ENCODE data around the gene ZNF273.
"Not testable (repeated sequence)": the region's sequence is repeated elsewhere in the genome, so short reads cannot be mapped to it uniquely, and the experiment has no call there.

ZNF273 gene

DNA sequence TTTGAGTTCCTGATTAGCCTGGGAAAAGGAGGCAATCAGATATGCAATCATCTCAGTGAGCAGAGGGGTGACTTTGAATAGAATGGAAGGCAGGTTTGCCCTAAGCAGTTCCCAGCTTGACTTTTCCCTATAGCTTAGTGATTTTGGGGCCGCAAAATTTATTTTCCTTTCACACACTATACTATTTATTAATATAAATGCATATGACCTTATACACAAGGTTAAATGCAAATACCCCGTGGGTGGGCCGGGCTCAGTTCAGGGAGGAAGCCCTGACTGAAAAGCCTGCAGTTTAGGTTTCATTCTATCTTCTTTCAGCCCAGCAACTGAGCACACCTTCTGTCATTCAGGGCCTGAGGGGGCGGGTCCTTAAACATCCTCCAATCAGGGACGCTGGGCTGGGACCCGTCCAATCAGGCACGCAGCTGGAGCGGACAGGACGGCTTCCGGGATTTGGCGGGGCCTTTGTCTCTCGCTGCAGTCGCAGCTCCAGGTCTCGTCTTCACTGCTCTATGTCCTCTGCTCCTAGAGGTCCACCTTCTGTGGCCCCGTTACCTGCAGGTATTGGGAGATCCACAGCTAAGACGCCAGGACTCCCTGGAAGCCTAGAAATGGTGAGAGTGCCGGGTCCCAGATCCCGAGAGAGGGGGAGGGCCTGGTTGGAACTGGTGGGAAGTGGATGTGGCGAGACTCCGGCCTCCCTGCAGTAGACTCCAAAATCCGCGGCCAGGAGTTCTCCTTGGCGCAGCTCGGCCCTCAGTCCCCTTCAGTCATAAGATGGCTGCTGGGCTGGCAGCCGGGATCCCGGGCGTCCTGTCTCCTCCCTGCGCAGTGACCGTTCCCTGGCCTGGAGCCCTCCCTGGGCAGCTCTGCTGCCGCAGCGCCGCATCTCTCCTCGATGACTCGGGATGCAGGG is at the start of gene ZNF273:
Gene ZNF273 (plus strand): TSS at position 468 of the 916 bp plus-strand sequence. CDS start 45 bp downstream, at position 513.
- DNase-seq = peak; percentile 83 to 90

DNA sequence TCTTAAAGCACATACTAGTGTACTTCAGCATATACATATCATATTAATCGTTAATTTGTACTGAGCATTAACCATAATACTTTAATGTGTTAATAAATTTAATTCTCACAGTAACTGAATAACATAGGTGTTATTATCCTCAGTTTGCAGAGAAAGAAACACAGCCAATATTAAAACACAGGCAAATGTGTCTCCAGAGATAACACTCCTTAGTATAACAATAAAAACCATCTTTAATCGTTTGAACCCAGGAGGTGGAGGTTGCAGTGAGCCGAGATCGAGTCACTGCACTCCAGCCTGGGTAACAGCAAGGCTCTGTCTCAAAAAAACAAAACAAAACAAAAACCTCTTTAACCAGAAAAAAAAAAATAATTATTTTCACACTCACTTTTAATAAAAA is 49.4 kb upstream of the ZNF273 start:
- DNase-seq = no peak

DNA sequence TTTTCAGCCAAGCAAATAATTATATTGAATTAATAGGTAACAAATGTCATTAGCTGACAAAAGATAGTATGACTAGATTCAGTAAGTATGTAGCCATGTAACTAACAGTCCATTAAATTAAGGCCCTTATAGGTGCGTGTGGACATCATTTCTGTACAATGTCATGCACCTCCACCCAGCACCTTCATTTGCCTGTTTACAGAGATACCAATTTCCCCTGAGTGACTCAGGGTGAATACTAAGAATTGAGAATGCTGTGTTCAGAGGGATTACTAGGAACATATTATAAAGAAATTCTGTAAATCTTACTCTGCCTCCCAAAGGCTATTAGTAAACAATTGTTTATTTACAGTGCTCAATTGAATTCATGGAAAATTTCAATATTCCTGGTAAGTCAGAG is 48.1 kb upstream of the ZNF273 start:
- DNase-seq = no peak

DNA sequence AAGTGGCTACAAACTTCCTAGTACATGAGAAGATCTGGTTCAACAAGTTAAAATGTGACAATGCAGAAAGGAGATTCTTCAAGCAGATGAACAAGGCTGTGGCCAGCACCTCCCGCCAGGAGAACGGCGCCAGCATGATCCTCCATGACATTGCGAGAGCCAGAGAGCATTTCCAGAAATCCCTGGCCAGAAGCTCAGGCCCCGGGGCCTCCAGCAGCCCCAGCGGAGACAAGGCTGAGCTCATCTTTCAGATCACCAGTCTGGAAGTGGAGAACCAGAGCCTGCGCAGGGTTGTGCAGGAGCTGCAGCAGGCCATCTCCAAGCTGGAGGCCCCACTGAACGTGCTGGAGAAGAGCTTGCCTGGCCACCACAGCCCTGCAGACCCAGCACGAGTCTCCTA is 40.1 kb upstream of the ZNF273 start:
- DNase-seq = no peak

DNA sequence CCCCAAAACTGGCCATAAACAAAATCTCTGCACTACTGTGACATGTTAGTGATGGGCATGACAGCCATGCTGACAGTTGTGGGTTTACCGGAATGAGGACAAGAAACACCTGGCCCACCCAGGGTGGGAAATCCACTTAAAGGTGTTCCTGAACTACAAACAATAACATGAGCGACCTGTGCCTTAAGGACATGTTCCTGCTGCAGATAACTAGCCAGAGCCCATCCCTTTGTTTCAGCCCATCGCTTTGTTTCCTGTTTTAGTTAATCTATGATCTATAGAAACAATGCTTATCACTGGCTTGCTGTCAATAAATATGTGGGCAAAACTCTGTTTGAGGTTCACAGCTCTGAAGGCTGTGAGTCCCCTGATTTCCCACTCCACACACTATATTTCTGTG is 39.5 kb upstream of the ZNF273 start:
- not testable (repeated sequence) for DNase-seq

DNA sequence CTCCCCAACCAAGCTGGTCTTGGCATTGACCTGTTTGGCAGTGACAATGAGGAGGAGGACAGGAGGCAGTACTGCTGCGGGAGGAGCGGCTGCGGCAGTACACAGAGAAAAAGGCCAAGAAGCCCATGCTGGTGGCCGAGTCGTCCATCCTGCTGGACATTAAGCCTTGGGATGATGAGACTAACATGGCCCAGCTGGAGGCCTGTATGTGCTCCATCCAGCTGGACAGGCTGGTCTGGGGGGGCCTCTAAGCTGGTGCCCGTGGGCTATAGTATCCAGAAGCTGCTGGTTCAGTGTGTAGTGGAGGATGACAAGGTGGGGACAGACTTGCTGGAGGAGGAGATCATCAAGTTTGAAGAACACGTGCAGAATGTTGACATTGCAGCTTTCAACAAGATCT is 39.1 kb upstream of the ZNF273 start:
- DNase-seq = no peak

DNA sequence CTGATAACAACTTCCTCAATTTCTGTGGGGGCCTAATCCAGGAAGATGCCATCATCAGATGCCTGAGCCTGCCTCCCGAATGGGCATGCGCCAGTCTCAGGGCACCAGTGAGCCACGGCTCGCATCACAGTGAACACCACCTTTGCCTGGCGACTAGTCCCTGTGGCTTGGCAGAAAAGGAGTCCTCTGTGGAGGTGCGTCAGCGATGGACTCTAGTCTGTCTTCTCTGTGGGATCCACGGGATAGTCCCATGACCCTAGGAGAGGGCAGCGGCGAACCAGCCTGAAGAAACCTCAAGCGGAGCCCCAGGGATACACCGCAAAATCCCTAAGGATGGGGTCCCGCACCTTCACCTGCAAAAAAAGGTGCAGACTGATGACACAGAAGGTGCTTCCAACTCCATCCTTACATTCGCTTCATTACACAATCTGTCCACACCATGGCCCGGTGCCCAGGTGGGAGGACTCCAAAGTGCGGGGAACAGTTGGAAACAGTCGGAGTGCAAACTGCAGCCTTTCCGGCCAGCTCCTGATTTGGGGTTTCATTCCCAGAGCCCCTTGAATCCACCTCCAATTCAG is 35.1 kb upstream of the ZNF273 start:
- DNase-seq = no peak

DNA sequence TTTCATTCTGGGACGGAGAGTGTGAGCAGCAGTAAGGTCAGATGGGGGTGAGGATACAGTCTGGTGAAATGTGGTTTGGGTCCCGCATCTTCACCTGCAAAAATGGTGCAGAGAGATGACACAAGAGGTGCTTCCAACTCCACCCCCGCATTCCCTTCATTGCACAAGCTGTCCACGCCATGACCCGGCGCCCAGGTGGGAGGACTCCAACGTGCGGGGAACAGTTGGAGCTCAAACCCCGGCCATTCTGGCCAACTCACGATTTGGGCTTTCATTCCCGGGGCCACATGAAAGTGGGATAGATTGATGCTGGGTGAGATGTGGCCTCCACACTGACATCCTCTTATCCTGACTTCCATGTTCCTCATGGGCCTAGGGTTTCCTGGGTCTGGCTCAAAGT is 34.6 kb upstream of the ZNF273 start:
- no peak for DNase-seq

DNA sequence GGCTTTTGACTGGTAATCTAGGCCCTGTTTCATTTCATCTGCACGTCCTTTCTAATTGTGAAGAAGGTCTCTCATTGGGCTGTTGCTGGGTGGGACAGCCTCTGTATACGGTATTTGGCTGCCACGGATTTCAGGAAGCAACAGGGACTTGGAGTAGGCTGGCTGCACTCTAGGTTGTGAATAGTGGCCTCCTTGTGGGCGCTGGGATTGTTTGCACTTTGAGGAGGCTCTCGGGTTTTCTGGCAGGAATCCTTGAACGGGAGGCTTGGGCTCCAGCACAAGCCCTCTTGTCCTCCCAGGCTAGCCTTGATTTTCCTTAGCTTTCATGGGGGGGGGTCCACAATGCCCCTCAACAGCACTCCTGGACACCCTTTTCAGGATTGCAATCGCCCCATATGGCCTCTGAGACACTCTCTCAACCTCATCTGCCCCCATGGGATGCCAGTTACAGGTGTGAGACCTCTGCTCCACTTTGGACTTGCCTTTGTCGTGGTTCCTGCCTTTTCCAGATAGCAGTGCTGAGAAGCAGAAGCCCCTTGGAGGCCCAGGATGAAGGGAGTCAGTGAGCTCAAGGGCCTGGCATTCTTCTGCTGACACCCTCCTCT is 33.9 kb upstream of the ZNF273 start:
- DNase-seq = no peak

DNA sequence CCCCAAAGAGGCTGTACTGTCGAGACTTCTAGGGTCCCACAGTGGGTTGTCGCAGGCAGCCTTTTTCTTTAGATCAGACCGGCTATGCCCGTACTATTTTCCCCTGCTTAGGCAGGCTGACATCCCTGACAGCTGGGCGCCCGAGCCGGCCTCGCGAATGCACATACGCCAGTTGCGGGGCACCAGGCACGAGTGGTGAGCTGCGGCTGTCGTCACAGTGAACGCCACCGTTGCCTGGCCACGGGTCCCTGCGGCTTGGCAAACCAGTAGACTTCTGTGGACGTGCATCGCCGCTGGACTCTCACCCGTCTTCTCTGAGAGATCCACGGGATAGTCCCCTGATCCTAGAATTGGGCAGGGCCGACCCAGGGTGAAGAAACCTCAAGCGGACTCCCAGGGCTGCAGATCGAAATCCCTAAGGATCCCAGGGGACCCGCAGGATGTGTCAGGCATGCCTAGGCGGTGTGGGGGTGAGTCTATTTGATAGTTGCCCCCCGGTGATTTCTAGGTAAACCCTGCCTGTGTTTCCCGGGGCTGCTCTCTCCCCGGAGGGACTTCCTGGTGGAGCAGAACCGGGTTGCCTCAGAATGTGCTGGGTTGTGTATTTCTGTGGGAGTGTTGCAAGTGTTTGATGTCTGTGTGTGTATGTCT is 33.0 kb upstream of the ZNF273 start:
- DNase-seq = no peak

DNA sequence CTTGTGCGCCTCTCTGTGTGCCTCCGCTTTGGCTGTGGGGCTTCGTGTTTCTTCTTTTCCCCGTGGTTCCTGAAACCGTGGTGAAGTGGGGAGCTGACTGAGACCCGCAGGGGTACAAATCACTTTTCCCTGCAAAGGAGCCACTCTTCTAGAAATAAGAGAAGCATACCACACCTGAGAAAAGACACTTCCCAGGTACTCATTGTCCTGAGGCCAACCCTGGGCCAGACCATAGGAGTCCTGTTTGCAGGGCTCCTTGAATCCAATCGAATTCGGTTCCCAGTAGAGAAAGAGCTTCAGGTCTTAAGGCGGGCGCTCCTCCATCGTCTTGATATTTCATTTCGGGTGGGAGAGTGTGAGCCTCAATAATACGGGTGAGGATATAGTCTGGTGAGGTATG is 32.4 kb upstream of the ZNF273 start:
- DNase-seq = no peak

DNA sequence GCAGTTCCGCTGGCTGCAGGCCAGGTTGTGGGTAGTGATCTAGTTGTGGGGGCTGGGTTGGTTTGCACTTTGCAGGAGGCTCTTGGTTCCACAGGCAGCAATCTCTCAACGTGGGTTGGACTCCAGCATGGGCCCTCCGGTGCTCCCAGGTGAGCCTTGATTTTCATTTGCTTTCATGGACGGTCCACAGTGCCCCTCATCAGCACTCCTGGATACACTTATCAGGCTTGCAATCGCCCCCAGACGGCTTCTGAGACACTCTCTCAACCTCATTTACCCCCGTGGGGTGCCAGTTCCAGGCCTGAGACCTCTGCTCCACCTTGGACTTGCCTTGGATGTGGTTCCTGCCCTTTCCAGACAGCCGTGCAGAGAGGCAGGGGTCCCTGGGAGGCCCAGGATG is 31.3 kb upstream of the ZNF273 start:
- DNase-seq = no peak

DNA sequence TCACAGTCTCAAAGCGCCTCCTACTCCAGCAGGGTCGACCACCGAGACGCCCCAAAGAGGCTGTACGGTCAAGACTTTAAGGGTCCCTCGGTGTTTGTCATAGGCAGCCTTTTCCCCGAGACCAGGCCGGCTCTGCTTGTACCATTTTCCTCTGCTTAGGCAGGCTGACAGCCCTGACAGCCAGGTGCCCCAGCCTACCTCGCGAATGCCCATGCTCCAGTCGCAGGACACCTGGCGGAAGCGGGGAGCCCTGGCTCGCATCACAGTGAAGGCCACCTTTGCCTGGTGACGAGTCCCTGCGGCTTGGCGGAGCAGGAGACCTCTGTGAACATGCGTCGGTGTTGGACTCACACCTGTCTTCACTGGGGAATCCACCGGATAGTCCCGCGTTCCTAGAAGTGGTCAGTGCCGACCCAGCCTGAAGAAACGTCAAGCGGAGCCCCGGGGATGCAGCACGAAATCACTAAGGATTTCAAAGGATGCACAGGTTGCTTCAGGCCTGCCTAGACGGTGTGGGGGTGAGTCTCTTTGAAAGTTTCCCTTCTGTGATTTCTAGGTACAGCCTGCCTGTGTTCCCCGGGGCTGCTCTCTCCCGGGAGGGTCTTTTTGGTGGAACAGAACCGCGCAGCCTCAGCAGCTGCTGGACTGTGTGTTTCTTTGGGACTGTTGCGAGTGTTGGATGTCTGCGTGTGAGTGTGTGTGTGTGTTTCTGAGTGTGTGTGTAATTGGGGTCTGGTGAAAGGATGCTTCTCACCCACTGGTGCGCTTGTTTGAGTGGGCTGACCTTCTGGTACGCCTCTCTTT is 30.5 kb upstream of the ZNF273 start:
- no peak for DNase-seq

DNA sequence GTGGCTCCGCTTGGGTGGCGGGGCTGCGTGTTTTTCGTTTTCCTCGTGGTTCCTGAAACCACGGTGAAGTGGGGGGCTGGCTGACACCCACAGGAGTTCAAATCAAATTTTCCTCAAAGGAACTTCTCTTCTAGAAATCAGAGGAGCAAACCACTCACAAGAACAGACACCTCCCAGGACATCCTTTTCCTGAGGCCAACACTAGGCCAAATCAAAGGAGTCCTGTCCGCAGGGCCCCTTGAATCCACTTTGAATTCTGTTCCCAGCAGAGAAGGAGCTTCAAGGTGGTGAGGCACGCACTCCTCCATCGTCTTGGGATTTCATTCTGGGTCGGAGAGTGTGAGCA is 29.9 kb upstream of the ZNF273 start:
- DNase-seq = no peak

DNA sequence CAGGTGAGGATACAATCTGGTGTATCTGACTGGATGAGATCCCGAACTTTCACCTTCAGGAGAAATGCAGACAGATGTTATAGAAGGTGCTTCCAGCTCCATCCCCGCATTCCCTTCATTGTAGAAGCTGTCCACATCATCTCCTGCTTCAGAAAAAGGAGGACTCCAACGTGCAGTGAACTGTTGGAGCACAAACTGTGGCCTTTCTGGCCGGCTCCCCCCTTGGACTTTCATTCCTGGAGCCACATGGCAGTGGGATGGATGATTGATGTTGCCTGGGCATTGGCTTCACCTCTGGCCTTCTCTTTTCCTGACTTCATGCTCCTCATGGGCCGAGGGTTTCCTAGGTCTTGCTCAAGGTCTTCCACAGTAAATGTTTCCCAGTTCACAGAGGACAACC is 29.6 kb upstream of the ZNF273 start:
- no peak for DNase-seq

DNA sequence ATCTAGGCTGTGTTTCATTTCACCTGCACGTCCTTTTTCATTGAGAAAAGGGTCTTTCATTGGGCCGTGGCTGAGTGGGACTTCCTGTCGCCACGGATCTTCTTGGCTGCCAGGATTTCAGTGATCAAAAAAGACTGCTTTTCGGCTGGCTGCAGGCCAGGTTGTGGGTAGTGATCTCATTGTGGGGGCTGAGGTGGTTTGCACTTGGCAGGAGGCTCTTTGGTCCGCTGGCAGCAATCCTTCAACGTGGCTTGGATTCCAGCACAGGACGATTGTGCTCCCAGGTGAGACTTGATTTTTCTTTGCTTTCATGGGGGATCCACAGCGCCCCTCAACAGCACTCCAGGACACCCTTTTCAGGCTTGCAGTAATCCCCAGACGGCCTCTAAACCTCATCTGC is 29.0 kb upstream of the ZNF273 start:
- DNase-seq = no peak

DNA sequence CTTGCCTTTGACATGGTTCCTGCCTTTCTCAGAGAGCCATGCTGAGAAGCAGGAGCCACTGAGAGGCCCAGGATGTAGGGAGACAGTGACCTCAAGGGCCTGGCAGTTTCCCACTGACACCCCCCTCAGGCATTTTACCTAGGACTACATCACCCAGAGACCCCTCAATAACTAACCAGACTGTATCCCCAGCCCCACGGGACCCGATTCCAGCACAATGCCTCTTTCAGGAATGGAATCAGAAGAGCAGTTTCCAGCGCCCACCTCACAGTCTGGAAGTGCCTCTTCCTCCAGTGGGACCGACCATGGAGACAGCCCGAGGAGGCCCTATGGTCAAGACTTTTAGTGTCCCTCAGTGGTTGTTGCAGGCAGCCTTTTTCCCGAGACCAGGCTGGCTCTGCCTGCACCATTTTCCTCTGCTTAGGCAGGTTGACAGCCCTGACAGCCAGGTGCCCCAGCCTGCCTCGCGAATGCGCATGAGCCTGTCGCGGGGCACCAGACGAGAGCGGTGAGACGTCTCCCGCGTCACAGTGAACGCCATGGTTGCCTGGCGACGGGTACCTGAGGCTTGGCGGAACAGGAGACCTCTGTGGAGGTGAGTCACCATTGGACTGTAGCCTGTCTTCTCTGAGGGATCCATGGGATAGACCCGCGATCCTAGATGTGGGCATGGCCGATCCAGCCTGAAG is 28.4 kb upstream of the ZNF273 start:
- no peak for DNase-seq

DNA sequence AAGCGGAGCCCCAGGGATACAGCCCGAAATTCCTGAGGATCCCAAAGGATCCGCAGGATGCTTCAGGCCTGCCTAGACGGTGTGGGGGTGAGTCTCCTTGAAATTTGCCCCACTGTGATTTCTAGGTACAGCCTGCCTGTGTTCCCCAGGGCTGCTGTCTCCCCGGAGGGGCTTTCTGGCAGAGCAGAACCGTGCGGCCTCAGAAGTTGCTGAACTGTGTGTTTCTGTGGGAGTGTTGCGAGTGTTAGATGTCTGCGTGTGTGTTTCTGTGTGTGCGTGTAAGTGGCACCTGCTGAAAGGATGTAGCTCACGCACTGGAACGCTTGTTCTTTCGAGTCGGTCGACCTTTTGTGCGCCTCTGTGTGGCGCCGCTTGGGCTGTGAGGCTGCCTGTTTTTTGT is 27.8 kb upstream of the ZNF273 start:
- DNase-seq = no peak

DNA sequence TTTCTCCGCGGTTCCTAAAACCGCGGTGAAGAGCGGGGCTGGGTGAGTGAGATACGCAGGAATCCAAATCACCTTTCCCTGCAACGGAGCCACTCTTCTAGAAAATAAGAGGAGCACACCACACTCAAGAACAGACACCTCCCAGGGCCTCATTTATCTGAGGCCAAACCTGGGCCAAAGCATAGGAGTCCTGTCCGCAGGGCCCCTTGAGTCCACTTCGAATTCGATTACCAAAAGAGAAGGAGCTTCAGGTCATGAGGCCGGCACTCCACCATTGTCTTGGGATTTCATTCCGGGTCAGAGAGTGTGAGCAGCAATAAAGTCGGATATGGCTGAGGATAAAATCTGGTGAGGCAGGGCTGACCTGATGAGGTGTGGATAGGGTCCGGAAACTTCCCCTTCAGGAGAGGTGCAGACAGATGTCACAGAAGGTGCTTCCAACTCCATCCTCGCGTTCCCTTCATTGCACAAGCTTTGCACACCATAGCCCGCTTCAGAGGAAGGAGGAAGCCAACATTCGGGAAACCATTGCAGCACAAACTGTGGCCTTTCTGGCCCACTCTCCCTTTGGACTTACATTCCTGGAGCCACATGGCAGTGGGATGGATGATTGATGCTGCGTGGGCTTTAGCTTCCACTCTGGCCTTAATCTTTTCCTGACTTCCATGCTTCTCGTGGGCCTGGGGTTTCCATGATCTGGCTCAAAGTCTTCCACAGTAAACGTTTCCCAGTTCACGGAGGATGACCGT is 27.2 kb upstream of the ZNF273 start:
- DNase-seq = no peak

DNA sequence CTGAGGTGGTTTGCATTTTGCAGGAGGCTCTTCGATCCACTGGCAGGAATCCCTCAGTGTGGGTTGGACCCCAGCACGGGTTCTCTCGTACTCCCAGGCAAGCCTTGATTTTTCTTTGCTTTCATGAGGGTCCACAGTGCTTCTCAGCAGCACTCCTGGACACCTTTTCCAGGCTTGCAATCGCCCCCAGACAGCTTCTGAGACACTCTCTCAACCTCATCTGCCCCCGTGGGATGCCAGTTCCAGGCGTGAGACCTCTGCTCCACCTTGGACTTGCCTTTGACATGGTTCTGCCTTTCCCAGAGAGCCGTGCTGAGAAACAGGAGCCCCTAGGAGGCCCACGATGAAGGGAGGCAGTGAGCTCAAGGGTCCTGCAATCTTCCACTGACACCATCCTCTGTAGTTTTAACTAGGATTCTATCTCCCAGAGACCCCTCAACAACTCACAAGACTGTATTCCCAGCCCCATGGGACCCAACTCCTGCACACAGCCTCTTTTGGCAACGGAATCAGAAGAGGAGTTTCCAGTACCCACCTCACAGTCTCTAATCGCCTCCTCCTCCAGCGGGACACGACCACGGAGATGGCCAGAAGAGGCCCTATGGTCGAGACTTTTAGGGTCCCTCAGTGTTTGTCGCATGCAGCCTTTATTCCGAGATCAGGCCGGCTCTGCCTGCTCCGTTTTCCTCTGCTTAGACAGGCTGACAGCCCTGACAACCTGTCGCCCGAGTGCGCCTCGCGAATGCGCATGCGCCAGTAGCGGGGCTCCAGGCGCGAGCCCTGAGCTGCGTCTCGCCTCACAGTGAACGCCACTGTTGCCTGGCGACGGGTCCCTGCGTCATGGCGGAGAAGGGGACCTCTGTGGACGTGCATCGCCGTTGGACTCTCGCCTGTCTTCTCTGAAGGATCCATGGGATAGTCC is 26.0 kb upstream of the ZNF273 start:
- peak; percentile 69 to 74 for DNase-seq
